SK-N-MC (cell line): ENCODE measurements around the gene ZNF229.

ENCODE experiments used
- EZH2 ChIP-seq: fragments of 200-600 bp; sonication (generic); IDR thresholded peaks from one replicate; pipeline ENCODE4 v1.6.1; 2017; ENCODE audit warnings: antibody characterized with exemption
- FOXP2 ChIP-seq: optimal IDR thresholded peaks from 2 replicates; pipeline ENCODE3; 2011; ENCODE audit warnings: mild to moderate bottlenecking, moderate library complexity; ENCODE audit not compliant: insufficient read depth; ENCODE audit errors: extremely low read length, control extremely low read depth
- POLR2AphosphoS5 ChIP-seq: IDR thresholded peaks from 2 replicates; pipeline ENCODE4 v1.6.1; 2012; ENCODE audit warnings: mild to moderate bottlenecking, low read depth, low read length, borderline replicate concordance

GRCh38 chr19:44451687-44452086 is 3.4 kb upstream of the ZNF229 start:
- TF ChIP-seq POLR2AphosphoS5 = no peak
- no peak for TF ChIP-seq EZH2
- TF ChIP-seq FOXP2 = no peak
